CD4-positive, alpha-beta T cell treated with Interferon gamma for 1 hour (primary cell): ENCODE measurements around the gene NDST1.

Experiments used
- DNase-seq: peaks from one replicate; pipeline ENCODE4 v3.0.0-alpha.2; 2020

Gene NDST1

GRCh38 chr5:150549735-150550134, 41.8 kb downstream of the NDST1 start:
- DNase-seq, result no peak

DNA sequence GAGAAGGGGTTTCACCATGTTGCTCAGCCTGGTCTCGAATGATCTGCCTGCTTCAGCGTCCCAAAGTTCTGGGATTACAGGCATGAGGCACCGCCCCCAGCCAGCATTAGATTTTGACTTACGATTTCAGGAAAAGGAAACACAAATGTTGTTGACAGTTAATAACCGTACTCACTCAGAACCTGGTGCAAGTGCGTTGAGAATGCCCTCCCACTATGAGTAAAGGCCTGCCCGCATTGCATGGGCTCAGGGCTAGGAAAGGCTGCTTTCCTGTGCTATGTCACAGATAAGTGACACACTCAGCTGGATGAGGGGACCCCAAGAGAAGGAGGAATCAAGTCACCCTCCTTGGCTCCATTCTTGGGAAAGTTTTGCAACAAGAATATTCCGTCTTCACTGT, 42.4 kb downstream of the NDST1 start:
- DNase-seq, result no peak

DNA sequence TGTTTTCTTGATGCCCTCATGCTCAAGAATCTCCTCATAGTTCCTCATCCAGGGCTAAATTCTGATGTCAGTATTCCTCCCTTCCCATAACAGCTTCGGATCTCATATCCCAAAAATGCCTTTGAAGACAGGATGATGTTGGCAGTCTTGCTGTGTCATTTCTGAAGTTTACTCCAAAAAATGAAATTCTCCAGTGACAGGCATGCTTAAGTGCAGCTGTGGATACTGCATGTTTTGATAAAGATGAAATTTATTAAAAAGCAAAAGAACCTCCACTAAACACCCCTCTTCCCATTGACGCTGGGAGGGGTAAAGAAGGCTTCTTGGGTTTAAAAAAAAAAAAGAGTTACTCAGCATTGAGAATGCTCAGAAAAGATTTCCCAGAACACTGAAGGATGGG, 43.1 kb downstream of the NDST1 start:
- DNase-seq, result no peak

DNA sequence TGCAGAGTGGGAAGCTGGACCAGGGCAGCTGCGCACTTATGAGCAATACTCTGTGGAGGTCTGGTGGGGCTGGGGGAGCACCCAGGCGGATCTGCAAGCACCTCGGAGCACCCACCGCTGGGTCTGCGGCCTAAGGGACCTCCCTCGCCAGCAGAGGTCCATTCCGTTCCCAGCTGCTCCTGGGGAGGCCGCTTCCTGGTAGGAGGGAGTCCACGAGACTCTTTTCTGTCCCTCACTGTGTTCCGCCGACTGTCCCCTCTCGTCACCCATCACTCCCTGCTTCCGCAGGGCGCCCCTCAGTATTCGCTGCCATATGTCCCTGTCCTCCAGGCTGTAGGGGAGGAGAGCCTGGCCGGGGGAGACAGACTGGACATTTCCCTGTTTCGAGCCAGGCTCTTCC, 45.5 kb downstream of the NDST1 start:
- no peak for DNase-seq

DNA sequence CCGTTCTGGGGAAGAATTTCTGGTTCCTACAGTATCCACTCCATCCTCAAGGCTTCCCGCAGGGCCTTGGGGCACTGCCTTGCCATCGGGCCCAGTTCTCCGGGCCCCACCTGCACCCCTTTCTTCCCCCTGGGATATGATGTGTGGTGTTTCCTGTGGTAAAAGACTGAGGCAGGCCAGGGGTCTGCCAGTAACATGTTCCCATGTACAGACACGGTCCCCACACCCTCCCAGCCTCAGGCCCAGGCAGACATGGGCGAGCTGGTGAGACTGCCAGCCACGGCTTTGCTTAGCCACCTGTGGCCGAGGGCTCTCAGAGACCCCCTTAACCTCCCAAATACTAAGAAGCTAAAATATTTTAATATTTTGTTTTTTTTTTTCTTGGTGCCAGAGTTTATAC, 46.0 kb downstream of the NDST1 start:
- no peak for DNase-seq

DNA sequence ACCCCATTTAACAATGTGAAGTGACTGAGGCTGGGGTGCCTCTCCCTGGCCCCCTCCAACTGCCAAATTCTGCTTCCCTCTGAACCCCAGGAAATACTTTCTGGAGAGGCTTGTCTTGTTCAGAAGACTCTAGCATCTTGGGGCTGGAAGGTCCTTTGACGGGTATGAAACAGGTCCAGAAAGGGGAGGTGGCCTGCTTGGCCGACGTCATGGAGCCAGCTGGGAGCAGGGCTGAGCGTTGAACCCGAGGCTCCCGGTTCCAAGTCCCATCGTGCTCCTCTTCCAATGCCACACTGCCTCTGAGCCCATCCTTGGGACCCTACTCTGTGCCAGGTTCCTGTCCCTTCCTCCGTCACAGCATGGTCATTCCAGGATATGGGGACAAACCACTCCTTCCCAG, 46.9 kb downstream of the NDST1 start:
- no peak for DNase-seq

DNA sequence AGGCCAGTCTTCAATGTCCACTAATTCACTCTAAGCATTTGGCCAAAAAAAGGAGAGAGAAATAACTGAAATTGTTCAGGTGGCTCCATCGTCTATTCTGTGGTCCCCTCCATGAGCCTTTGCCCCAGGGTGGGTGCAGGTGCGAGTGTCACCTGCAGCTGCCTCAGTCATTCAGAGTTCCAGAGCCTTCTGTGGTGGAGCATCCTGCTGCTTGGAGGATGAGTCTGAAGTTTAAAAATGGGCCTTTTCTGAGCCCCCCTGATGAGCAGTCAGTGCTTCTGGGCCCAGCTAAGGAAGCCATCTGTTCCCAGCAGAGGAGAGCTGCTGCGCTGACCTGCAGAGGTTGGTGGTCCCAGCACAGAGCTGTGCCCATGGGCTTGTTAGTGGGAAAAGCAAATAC, 48.2 kb downstream of the NDST1 start:
- DNase-seq, result no peak

- DNase-seq, result no peak
Measured at GRCh38 chr5:150556859-150557508, 49.1 kb downstream of the NDST1 start.

- DNase-seq, result no peak
Measured at GRCh38 chr5:150557509-150557872, 49.6 kb downstream of the NDST1 start.

GRCh38 chr5:150558088-150558621, 50.2 kb downstream of the NDST1 start:
- no peak for DNase-seq

DNA sequence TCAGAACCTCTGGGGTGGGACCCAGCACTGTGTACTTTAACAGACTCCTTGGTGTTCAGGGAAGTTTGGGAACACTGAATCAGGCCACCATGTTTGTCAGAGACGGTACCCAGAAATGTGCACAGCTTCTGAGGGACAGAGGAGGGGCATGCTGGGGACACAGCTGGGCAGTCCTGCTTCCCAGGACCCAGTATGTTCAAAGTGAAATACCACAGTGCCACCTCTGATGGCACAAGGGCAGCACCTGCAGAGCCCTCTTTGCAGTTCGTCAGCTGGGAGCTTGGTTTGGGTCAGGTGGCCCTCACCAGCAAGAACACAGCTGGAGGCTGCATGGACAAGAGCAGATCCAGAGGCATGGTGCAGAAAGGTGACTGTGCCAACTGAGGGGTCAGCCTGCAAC, 51.2 kb downstream of the NDST1 start:
- no peak for DNase-seq

DNA sequence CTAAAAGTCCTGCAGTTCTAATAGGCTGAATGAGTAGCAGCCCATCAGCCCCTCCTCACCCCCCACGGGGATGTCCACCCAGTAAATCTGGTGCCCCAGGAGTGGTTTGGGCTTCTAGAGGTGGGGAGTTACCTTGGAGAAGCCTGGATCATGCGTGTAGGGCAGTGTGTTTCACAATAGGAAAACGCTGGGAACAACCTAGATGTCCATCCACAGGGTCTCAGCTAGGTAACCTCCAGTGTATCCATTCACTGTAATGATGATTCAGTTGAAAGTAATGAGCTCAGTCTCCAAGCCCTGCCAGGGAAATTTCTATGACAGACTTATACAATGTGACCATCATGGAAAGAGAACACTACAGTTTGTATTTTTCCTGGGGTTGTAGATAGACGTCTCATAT, 51.8 kb downstream of the NDST1 start:
- no peak for DNase-seq

- peak; percentile 69 for DNase-seq
Measured at GRCh38 chr5:150560401-150561191, 52.7 kb downstream of the NDST1 start.

DNA sequence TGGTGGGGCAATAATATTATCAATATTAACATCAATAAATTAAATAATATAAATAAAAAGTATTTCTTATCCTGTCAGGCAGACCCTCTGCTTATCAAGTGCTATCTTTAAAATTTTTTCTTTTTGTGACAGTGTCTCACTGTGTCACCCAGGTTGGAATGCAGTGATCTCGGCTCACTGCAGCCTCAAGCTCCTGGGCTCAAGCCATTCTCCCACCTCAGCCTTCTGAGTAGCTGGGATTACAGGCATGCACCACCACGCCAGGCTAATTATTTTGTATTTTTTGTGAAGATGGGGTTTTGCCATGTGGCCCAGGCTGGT, 53.2 kb downstream of the NDST1 start:
- no peak for DNase-seq

GRCh38 chr5:150561571-150562275, 53.8 kb downstream of the NDST1 start:
- no peak for DNase-seq

DNA sequence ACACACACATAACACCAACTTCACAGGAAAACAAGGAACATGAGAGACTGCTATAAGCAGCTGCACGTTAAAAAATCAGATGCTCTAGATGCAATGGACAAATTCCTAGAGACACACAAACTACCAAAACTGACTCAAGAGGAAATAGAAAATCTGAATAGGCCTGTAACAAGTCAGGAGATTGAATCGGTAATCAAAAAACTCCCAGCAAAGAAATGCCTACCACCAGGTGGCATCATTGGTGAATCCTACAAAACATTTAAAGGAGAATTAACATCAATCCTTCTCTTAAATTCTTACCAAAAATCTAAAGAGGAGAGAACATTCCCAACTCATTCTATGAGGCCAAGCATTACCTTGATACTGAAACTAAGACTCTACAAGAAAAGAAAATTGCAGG, 54.9 kb downstream of the NDST1 start:
- DNase-seq, result no peak

- DNase-seq, result no peak
Measured at GRCh38 chr5:150565868-150566267, 57.9 kb downstream of the NDST1 start.

DNA sequence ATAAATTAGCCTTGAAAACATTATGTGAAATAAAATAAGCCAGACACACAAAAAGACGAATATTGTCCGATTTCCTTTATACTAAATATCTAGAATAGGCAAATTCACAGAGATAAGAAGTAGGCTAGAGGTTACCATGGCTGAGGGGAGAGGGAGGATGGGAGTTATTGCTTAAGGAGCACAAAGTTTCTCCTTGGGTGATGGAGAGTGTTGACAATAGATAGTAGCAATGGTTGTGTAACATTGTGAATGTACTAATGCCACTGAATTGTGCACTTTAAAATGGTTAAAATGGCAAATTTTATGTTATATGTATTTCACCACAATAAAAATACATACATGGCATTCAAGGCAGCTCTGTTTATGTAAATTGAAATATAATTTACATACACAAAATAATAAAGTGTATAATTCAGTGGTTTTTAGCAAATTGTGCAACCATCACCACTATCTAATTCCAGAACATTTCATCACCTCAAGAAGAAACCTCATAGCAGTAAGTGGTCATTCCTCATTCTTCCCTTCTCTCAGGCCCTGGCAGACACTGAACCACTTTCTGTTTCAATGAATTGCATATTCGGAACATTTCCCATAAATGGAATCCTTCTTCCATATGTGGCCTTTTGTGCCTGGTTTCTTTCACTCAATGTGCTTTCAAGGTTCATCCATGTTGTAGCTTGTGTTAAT, 59.2 kb downstream of the NDST1 start:
- DNase-seq, result no peak

- no peak for DNase-seq
Measured at GRCh38 chr5:150568663-150569062, 60.7 kb downstream of the NDST1 start.

GRCh38 chr5:150570333-150570732, 62.4 kb downstream of the NDST1 start:
- DNase-seq, result no peak

DNA sequence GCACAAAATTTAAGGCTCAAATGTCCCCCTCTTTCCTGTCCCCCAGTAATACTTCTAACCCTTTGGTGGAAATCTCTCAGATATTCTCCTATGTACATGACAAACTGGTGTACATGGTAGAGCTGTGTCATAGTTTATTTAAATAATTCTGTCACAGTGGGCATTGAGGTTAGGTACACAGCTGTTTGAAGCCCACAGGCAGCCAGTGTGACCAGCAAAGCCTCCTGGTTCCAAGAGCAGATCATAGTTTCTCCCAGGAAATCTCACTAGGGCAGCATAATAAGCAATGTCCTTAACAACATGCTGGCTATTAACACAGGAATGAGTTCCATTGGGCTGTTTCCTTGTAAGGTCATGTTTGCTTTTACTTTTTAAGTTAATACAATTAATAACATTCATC, 63.9 kb downstream of the NDST1 start:
- no peak for DNase-seq

DNA sequence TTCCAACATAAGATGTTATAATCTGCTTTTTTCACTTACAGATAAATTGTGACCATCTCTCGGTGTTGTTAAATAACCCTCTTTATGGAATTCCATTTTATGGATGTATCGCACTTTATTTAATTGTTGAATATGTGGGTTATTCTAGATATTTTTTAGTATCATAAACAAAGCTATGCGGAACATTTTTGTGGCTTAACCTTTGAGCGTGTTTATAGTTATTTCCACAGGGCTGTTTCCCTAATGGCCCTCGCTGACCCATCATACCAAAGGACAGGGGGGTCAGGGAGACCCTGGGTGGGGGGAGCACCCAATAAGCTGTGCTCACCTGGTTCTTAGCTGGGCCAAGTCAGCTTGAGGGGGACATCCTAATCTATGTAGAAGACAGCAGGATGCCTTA, 65.3 kb downstream of the NDST1 start:
- no peak for DNase-seq
